GM23338 (cell line): ENCODE data around the gene PTK6. TPM values are rescaled to one million over a fixed set of nuclear protein-coding genes. Genes with fewer than 3 reads are reported as not detected.
A peak's percentile ranks its signal among the peaks of the same experiment; 100 is the strongest.

Source experiments
- ATAC-seq: fragments of 200-7000 bp; cut with Tn5 transposase; 3 replicates; pipeline ENCODE4 v1.9.1; 2020
- DNase-seq: peaks from one replicate; pipeline ENCODE4 v3.0.0-alpha.2; 2015; ENCODE audit warnings: low spot score
- H2AFZ ChIP-seq: fragments of 200-600 bp; sonication (generic); 2 replicates; pipeline ENCODE4 v1.8.0; 2016; ENCODE audit warnings: antibody characterized with exemption, mild to moderate bottlenecking, moderate library complexity
- H3F3A ChIP-seq: fragments of 200-600 bp; sonication (generic); replicated peaks from 2 replicates; pipeline ENCODE4 v1.8.0; 2017; ENCODE audit warnings: antibody characterized with exemption, mixed run types, low read depth
- H3K27ac ChIP-seq: fragments of 200-600 bp; sonication (generic); 2 replicates; pipeline ENCODE4 v1.6.1; 2016; ENCODE audit warnings: low read depth
- H3K27me3 ChIP-seq: fragments of 200-600 bp; sonication (generic); 2 replicates; pipeline ENCODE4 v1.8.0; 2016; ENCODE audit warnings: mild to moderate bottlenecking, mixed run types, moderate library complexity; ENCODE audit not compliant: insufficient read depth
- H3K36me3 ChIP-seq: fragments of 200-600 bp; sonication (generic); 2 replicates; pipeline ENCODE4 v1.8.0; 2016; ENCODE audit warnings: mild to moderate bottlenecking; ENCODE audit not compliant: insufficient read depth
- H3K4me1 ChIP-seq: fragments of 200-600 bp; sonication (generic); 2 replicates; pipeline ENCODE4 v1.8.0; 2016; ENCODE audit warnings: mild to moderate bottlenecking, moderate library complexity; ENCODE audit not compliant: insufficient read depth
- H3K4me2 ChIP-seq: fragments of 200-600 bp; sonication (generic); 2 replicates; pipeline ENCODE4 v1.7.1; 2017; ENCODE audit warnings: mixed run types
- H3K4me3 ChIP-seq: fragments of 200-600 bp; sonication (generic); 2 replicates; pipeline ENCODE4 v1.6.1; 2016; ENCODE audit warnings: mixed run types
- H3K79me2 ChIP-seq: fragments of 200-600 bp; sonication (generic); replicated peaks from 2 replicates; pipeline ENCODE4 v1.8.0; 2017; ENCODE audit warnings: mild to moderate bottlenecking; ENCODE audit not compliant: insufficient read depth
- H3K9me2 ChIP-seq: fragments of 200-600 bp; sonication (generic); 2 replicates; pipeline ENCODE4 v1.8.0; 2017; ENCODE audit not compliant: insufficient read depth
- H4K20me1 ChIP-seq: fragments of 200-600 bp; sonication (generic); replicated peaks from 2 replicates; pipeline ENCODE4 v1.8.0; 2017; ENCODE audit warnings: mild to moderate bottlenecking; ENCODE audit not compliant: insufficient read depth
- H3K27ac Mint-ChIP-seq: 2 replicates; pipeline ENCODE4 v1.8.0; 2020; ENCODE audit warnings: inconsistent platforms, mild to moderate bottlenecking, moderate library complexity, mixed read lengths
- H3K27me3 Mint-ChIP-seq: 3 replicates; pipeline ENCODE4 v1.8.0; 2022; ENCODE audit warnings: low read depth, mild to moderate bottlenecking, moderate library complexity, mixed read lengths, inconsistent platforms; ENCODE audit not compliant: insufficient read depth, poor library complexity
- H3K36me3 Mint-ChIP-seq: 3 replicates; pipeline ENCODE4 v1.8.0; 2021; ENCODE audit warnings: low read depth, mild to moderate bottlenecking, inconsistent platforms, moderate library complexity, mixed read lengths
- H3K4me1 Mint-ChIP-seq: 3 replicates; pipeline ENCODE4 v1.8.0; 2020; ENCODE audit warnings: mild to moderate bottlenecking, inconsistent platforms, mixed read lengths
- H3K4me3 Mint-ChIP-seq: 3 replicates; pipeline ENCODE4 v1.8.0; 2021; ENCODE audit warnings: moderate library complexity, mild to moderate bottlenecking, inconsistent platforms, mixed read lengths
- H3K9me3 Mint-ChIP-seq: 3 replicates; pipeline ENCODE4 v1.8.0; 2020; ENCODE audit warnings: moderate library complexity, mild to moderate bottlenecking, inconsistent platforms, mixed read lengths
- CREB1 ChIP-seq: fragments of 250-450 bp; sonication (Bioruptor Pico); IDR thresholded peaks from 2 replicates; pipeline ENCODE4 v1.5.0; 2020; ENCODE audit warnings: low read depth, mild to moderate bottlenecking, moderate library complexity
- EZH2 ChIP-seq: fragments of 200-600 bp; sonication (generic); IDR thresholded peaks from one replicate; pipeline ENCODE4 v1.8.0; 2017; ENCODE audit warnings: antibody characterized with exemption, mild to moderate bottlenecking, low read depth; ENCODE audit not compliant: unreplicated experiment
- EZH2phosphoT487 ChIP-seq: fragments of 200-600 bp; sonication (generic); IDR thresholded peaks from one replicate; pipeline ENCODE4 v1.8.1; 2018; ENCODE audit warnings: antibody characterized with exemption; ENCODE audit not compliant: unreplicated experiment
- JUNB ChIP-seq: IDR thresholded peaks from one replicate; pipeline ENCODE4 v1.6.1; 2016; ENCODE audit warnings: antibody characterized with exemption; ENCODE audit not compliant: unreplicated experiment
- NANOG ChIP-seq: IDR thresholded peaks from 2 replicates; pipeline ENCODE4 v1.6.1; 2016; ENCODE audit warnings: antibody characterized with exemption, borderline replicate concordance
- POLR2AphosphoS5 ChIP-seq: IDR thresholded peaks from 2 replicates; pipeline ENCODE4 v1.6.1; 2016; ENCODE audit warnings: antibody characterized with exemption, low read depth
- STAT1 ChIP-seq: IDR thresholded peaks from one replicate; pipeline ENCODE4 v1.6.1; 2016; ENCODE audit warnings: antibody characterized with exemption; ENCODE audit not compliant: unreplicated experiment
- ZNF331 ChIP-seq: fragments of 250-450 bp; sonication (Bioruptor Pico); IDR thresholded peaks from 2 replicates; pipeline ENCODE4 v1.5.0; 2020; ENCODE audit warnings: low read depth, mild to moderate bottlenecking, moderate library complexity
- polyA plus RNA-seq: library from polyadenylated mRNA; unstranded; fragments of >200 nt; fragmentation: Nextera tagmentation; extraction: Ambion mirVana; gene quantifications from 2 replicates; pipeline ENCODE4 v1.2.1, GENCODE V29; 2016
- total RNA-seq: library from RNA; depleted of rRNA; stranded (reverse); fragments of >200 nt; shearing (Covaris generic); gene quantifications from 2 replicates; pipeline ENCODE4 v1.2.3, GENCODE V29; 2014
- TF ChIP-seq, protein P1 (sequence below), 2 experiments: fragments of 200-600 bp in 1 of 2; sonication (generic) in 1 of 2; conservative IDR thresholded peaks; 2 replicates each; pipeline versions ENCODE4 v1.5.1 to v1.6.1; 2016 to 2017; ENCODE audit warnings: antibody characterized with exemption in 2 of 2, low read depth in 2 of 2, mild to moderate bottlenecking in 2 of 2, moderate library complexity in 1 of 2
- TF ChIP-seq, protein P2 (sequence below): IDR thresholded peaks from 2 replicates; pipeline ENCODE4 v1.6.1; 2016; ENCODE audit warnings: antibody characterized with exemption
- TF ChIP-seq, protein P3 (sequence below): fragments of 250-450 bp; sonication (Bioruptor Pico); IDR thresholded peaks from 2 replicates; pipeline ENCODE4 v1.5.0; 2020; ENCODE audit warnings: mild to moderate bottlenecking, moderate library complexity

PTK6 gene
- total and polyA plus RNA-seq, 2 experiments from 2014 or later, result 0.28 TPM; not detected in 1

- H2AFZ ChIP-seq, result no peak overlapping the region
- DNase-seq, result no peak
- H3K27ac Mint-ChIP-seq, result no peak overlapping the region
Measured at GRCh38 chr20:63497946-63498935, 38.9 kb downstream of the PTK6 start.

More at GRCh38 chr20:63497946-63498935, 38.9 kb downstream of the PTK6 start:
- Histone ChIP-seq H3K27me3 (peaks cover 36% of the 10 kb centered on the region), H3K4me2 (peak overlapping the region; percentile 76), H3K9me2 (no peaks in the 10 kb centered on the region), H3K79me2 (no peaks in the 10 kb centered on the region), H4K20me1 (no peaks in the 10 kb centered on the region), H3F3A (no peaks in the 10 kb centered on the region), H3K4me3 (peak overlapping the region; percentile 56), H3K36me3 (no peaks in the 10 kb centered on the region), H3K4me1 (peaks cover 20% of the 10 kb centered on the region), H3K27ac (no peak overlapping the region)
- Mint-ChIP-seq H3K27me3 (peaks cover 28% of the 10 kb centered on the region), H3K4me1 (peaks cover 5% of the 10 kb centered on the region; the same call in 2 of the 3 replicates), H3K36me3 (no peaks in the 10 kb centered on the region), H3K9me3 (no peaks in the 10 kb centered on the region), H3K4me3 (peak overlapping the region; percentile 69)
- ATAC-seq, result peak; percentile 10
- TF ChIP-seq STAT1 (no peak), POLR2AphosphoS5 (no peak), CREB1 (no peak), ZNF331 (no peak), NANOG (no peak), EZH2 (no peak), EZH2phosphoT487 (no peak), JUNB (no peak)
- TF ChIP-seq, protein P1, sequence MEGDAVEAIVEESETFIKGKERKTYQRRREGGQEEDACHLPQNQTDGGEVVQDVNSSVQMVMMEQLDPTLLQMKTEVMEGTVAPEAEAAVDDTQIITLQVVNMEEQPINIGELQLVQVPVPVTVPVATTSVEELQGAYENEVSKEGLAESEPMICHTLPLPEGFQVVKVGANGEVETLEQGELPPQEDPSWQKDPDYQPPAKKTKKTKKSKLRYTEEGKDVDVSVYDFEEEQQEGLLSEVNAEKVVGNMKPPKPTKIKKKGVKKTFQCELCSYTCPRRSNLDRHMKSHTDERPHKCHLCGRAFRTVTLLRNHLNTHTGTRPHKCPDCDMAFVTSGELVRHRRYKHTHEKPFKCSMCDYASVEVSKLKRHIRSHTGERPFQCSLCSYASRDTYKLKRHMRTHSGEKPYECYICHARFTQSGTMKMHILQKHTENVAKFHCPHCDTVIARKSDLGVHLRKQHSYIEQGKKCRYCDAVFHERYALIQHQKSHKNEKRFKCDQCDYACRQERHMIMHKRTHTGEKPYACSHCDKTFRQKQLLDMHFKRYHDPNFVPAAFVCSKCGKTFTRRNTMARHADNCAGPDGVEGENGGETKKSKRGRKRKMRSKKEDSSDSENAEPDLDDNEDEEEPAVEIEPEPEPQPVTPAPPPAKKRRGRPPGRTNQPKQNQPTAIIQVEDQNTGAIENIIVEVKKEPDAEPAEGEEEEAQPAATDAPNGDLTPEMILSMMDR (conservative IDR thresholded peaks at IDR 0.05; ENCODE audit: low read depth in 2 of 2), result no peak
- TF ChIP-seq, protein P2, sequence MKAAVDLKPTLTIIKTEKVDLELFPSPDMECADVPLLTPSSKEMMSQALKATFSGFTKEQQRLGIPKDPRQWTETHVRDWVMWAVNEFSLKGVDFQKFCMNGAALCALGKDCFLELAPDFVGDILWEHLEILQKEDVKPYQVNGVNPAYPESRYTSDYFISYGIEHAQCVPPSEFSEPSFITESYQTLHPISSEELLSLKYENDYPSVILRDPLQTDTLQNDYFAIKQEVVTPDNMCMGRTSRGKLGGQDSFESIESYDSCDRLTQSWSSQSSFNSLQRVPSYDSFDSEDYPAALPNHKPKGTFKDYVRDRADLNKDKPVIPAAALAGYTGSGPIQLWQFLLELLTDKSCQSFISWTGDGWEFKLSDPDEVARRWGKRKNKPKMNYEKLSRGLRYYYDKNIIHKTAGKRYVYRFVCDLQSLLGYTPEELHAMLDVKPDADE, result no peak
- TF ChIP-seq, protein P3, sequence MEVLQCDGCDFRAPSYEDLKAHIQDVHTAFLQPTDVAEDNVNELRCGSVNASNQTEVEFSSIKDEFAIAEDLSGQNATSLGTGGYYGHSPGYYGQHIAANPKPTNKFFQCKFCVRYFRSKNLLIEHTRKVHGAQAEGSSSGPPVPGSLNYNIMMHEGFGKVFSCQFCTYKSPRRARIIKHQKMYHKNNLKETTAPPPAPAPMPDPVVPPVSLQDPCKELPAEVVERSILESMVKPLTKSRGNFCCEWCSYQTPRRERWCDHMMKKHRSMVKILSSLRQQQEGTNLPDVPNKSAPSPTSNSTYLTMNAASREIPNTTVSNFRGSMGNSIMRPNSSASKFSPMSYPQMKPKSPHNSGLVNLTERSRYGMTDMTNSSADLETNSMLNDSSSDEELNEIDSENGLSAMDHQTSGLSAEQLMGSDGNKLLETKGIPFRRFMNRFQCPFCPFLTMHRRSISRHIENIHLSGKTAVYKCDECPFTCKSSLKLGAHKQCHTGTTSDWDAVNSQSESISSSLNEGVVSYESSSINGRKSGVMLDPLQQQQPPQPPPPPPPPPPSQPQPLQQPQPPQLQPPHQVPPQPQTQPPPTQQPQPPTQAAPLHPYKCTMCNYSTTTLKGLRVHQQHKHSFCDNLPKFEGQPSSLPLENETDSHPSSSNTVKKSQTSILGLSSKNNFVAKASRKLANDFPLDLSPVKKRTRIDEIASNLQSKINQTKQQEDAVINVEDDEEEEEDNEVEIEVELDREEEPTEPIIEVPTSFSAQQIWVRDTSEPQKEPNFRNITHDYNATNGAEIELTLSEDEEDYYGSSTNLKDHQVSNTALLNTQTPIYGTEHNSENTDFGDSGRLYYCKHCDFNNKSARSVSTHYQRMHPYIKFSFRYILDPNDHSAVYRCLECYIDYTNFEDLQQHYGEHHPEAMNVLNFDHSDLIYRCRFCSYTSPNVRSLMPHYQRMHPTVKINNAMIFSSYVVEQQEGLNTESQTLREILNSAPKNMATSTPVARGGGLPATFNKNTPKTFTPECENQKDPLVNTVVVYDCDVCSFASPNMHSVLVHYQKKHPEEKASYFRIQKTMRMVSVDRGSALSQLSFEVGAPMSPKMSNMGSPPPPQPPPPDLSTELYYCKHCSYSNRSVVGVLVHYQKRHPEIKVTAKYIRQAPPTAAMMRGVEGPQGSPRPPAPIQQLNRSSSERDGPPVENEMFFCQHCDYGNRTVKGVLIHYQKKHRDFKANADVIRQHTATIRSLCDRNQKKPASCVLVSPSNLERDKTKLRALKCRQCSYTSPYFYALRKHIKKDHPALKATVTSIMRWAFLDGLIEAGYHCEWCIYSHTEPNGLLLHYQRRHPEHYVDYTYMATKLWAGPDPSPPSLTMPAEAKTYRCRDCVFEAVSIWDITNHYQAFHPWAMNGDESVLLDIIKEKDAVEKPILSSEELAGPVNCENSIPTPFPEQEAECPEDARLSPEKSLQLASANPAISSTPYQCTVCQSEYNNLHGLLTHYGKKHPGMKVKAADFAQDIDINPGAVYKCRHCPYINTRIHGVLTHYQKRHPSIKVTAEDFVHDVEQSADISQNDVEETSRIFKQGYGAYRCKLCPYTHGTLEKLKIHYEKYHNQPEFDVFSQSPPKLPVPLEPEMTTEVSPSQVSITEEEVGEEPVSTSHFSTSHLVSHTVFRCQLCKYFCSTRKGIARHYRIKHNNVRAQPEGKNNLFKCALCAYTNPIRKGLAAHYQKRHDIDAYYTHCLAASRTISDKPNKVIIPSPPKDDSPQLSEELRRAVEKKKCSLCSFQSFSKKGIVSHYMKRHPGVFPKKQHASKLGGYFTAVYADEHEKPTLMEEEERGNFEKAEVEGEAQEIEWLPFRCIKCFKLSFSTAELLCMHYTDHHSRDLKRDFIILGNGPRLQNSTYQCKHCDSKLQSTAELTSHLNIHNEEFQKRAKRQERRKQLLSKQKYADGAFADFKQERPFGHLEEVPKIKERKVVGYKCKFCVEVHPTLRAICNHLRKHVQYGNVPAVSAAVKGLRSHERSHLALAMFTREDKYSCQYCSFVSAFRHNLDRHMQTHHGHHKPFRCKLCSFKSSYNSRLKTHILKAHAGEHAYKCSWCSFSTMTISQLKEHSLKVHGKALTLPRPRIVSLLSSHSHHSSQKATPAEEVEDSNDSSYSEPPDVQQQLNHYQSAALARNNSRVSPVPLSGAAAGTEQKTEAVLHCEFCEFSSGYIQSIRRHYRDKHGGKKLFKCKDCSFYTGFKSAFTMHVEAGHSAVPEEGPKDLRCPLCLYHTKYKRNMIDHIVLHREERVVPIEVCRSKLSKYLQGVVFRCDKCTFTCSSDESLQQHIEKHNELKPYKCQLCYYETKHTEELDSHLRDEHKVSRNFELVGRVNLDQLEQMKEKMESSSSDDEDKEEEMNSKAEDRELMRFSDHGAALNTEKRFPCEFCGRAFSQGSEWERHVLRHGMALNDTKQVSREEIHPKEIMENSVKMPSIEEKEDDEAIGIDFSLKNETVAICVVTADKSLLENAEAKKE (CRISPR knock-in tag), result no peak
